ENCODE results near the gene IL31RA. TPM values are rescaled to one million over a fixed set of nuclear protein-coding genes. Genes with fewer than 3 reads are reported as not detected.
A peak's percentile ranks its signal among the peaks of the same experiment; 100 is the strongest.

Gene IL31RA
- total RNA-seq, 1 experiment from 2014 or later, result not detected

DNA sequence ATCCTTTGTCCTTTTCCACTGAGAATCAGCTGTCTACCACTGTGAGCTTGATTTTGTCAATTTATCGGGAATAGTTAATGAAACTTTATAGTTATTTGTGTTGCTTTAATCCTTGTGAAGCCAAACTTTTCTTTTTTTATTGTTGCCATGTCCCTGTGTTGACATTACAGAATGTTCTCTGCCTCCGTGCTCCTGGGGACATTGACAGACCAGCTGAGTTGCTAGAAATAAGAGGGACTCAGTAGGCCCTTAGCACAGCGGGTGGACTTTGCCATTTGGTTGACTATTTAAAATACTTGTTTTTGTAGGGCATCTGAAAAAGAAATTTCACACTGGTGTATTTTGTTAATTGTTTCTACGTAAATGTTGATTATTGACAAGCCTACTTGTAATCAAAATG, 70.5 kb downstream of the IL31RA start:
- Mint-ChIP-seq H3K4me3 (no peak overlapping the region), H3K27me3 (ENCODE audit: low read depth) (no peaks in the 10 kb centered on the region), H3K4me1 (peaks cover 16% of the 10 kb centered on the region), H3K9me3 (0 out of 2 replicates have a peak, but pooled peaks cover 3% of the 10 kb centered on the region), H3K27ac (no peak overlapping the region), H3K36me3 (no peaks in the 10 kb centered on the region)
- DNase-seq (ENCODE audit: low spot score) (no peak), ATAC-seq (no peak)
- POLR2A ChIA-PET, result no interaction called here
- CTCF ChIA-PET, result interaction anchor here (1.0 kb wide), 1 partner anchor 15 kb away, joined by 6 read pairs; no protein-coding TSS in a partner anchor
- TF ChIP-seq NFYB (CRISPR knock-in tag; conservative IDR thresholded peaks at IDR 0.05; ENCODE audit: low read depth) (no peak), PREB (CRISPR knock-in tag; IDR thresholded peaks at IDR 0.05; ENCODE audit: borderline replicate concordance) (no peak), FOXK1 (CRISPR knock-in tag; IDR thresholded peaks at IDR 0.05) (no peak), CTCF (IDR thresholded peaks at IDR 0.05) (no peak)

DNA sequence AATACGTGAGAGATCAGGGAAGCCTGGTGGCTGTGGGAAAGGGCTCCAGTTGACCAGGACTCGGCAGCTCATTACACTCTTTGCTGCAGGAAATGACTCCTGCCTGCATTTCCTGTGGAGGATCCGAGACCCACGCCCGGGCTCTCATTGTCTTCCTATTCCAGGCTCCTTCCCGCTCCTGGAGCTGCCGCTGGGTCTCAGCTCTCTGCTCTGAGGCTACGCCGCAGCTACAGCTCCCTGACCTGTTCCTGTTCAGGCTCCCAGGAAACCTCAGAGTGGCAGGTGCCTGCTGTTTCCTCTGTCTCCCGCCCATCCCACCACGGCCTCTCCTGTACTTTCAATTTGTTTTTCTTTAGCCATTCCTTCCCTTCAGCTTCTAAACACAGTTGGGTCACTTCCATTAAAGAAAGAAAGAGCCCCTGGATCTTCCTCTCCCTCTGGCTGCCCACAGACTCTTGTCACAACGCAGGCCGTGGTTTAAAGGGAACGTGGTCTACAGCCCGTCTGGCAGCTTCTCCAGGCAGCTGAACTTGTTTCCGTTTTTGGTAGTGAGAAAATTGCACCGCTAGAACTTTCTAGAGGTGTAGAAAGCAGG, 72.1 kb downstream of the IL31RA start:
- ATAC-seq, result peak; percentile 81
- H3K9me3 Mint-ChIP-seq, result 0 out of 2 replicates have a peak, but pooled peaks cover 3% of the 10 kb centered on the region
- H3K27ac Mint-ChIP-seq, result no peak overlapping the region
- TF ChIP-seq, protein P1, sequence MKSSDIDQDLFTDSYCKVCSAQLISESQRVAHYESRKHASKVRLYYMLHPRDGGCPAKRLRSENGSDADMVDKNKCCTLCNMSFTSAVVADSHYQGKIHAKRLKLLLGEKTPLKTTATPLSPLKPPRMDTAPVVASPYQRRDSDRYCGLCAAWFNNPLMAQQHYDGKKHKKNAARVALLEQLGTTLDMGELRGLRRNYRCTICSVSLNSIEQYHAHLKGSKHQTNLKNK (CRISPR knock-in tag; IDR thresholded peaks at IDR 0.05), result no peak
- TF ChIP-seq, protein P2, sequence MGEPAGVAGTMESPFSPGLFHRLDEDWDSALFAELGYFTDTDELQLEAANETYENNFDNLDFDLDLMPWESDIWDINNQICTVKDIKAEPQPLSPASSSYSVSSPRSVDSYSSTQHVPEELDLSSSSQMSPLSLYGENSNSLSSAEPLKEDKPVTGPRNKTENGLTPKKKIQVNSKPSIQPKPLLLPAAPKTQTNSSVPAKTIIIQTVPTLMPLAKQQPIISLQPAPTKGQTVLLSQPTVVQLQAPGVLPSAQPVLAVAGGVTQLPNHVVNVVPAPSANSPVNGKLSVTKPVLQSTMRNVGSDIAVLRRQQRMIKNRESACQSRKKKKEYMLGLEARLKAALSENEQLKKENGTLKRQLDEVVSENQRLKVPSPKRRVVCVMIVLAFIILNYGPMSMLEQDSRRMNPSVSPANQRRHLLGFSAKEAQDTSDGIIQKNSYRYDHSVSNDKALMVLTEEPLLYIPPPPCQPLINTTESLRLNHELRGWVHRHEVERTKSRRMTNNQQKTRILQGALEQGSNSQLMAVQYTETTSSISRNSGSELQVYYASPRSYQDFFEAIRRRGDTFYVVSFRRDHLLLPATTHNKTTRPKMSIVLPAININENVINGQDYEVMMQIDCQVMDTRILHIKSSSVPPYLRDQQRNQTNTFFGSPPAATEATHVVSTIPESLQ (CRISPR knock-in tag; IDR thresholded peaks at IDR 0.05), result no peak
- TF ChIP-seq E2F5 (CRISPR knock-in tag; IDR thresholded peaks at IDR 0.05), result no peak
- no peak for TF ChIP-seq NR3C1 (CRISPR knock-in tag; conservative IDR thresholded peaks at IDR 0.05; ENCODE audit: low read depth)
- TF ChIP-seq SP1 (CRISPR knock-in tag; conservative IDR thresholded peaks at IDR 0.05), result no peak
- TF ChIP-seq ZNF232 (CRISPR knock-in tag; IDR thresholded peaks at IDR 0.05), result no peak
- TF ChIP-seq IRF2 (CRISPR knock-in tag; IDR thresholded peaks at IDR 0.05; ENCODE audit: borderline replicate concordance, low read depth), result no peak
- no peak for TF ChIP-seq GABPB1 (CRISPR knock-in tag; IDR thresholded peaks at IDR 0.05)
- no peak for TF ChIP-seq EMX1 (CRISPR knock-in tag; IDR thresholded peaks at IDR 0.05)
- no peak for TF ChIP-seq TEAD1 (CRISPR knock-in tag; IDR thresholded peaks at IDR 0.05)
- TF ChIP-seq ZNF416 (CRISPR knock-in tag; IDR thresholded peaks at IDR 0.05), result no peak
- TF ChIP-seq E2F4 (CRISPR knock-in tag; IDR thresholded peaks at IDR 0.05; ENCODE audit: borderline replicate concordance, low read depth), result no peak
- no peak for TF ChIP-seq CTCF (IDR thresholded peaks at IDR 0.05)
- no peak for TF ChIP-seq NFE2L1 (CRISPR knock-in tag; IDR thresholded peaks at IDR 0.05)
- no peak for TF ChIP-seq PRRX2 (CRISPR knock-in tag; IDR thresholded peaks at IDR 0.05)
- no peak for TF ChIP-seq PRDM15 (CRISPR knock-in tag; IDR thresholded peaks at IDR 0.05)
- H3K4me1 Mint-ChIP-seq, result peaks cover 16% of the 10 kb centered on the region
- H3K27me3 Mint-ChIP-seq (ENCODE audit: low read depth), result no peaks in the 10 kb centered on the region
- ChIA-PET CTCF (interaction anchor here (1.4 kb wide), 1 partner anchor 13 kb away, joined by 8 read pairs; no protein-coding TSS in a partner anchor), POLR2A (no interaction called here)
- no peak overlapping the region for H3K4me3 Mint-ChIP-seq
- peak; percentile 36 for DNase-seq (ENCODE audit: low spot score)
- H3K36me3 Mint-ChIP-seq, result no peaks in the 10 kb centered on the region

All from WTC11 (cell line).